Measurements from ENCODE around the gene CYB5B. TPM values are rescaled to one million over a fixed set of nuclear protein-coding genes. Genes with fewer than 3 reads are reported as not detected.

Gene CYB5B
- total RNA-seq, 1 donor from 2014 or later, result 91.3 TPM

Other genes with a start within 250 kb of the CYB5B start
- 18.9 and 31.3 TPM in 2 replicates for gene SNTB2, start 237.5 kb upstream of the CYB5B start, total RNA-seq
- gene VPS4A, start 113.3 kb upstream of the CYB5B start, total RNA-seq, result 27.3 and 30.4 TPM in 2 replicates
- 27.3 and 41.6 TPM in 2 replicates for gene PDF, start 94.0 kb upstream of the CYB5B start, total RNA-seq
- gene COG8, start 85.1 kb upstream of the CYB5B start, total RNA-seq, result 35.3 and 56.6 TPM in 2 replicates
- gene NIP7, start 84.8 kb upstream of the CYB5B start, total RNA-seq, result 21.7 and 33.2 TPM in 2 replicates
- 0.87 TPM in 1 of 2 replicates, not detected in the other for gene TMED6, start 72.8 kb upstream of the CYB5B start, total RNA-seq
- 5.6 and 16.7 TPM in 2 replicates for gene TERF2, start 38.6 kb upstream of the CYB5B start, total RNA-seq
- 7.5 and 57.6 TPM in 2 replicates for gene NFAT5, start 141.3 kb downstream of the CYB5B start, total RNA-seq

All from renal cortical epithelial cell (primary cell).